ENCODE results near the gene SUN1. TPM values are rescaled to one million over a fixed set of nuclear protein-coding genes. Genes with fewer than 3 reads are reported as not detected.

Gene SUN1
- total RNA-seq, 3 donors from 2014 or later = 153 to 189 (median 160) TPM

GRCh38 chr7:888081-889024 lies 56.1 kb downstream of the SUN1 start:
- Histone ChIP-seq H3K4me1 (peaks cover 0 to 7% of the 10 kb centered on the region in 2 donors), H3K27ac (no peak overlapping the region)

GRCh38 chr7:889025-889390 lies 56.7 kb downstream of the SUN1 start:
- Histone ChIP-seq H3K27me3 (no peaks in the 10 kb centered on the region), H3K9me3 (no peaks in the 10 kb centered on the region), H3K4me1 (peaks cover 0 to 4% of the 10 kb centered on the region in 2 donors), H3K4me3 (no peak overlapping the region), H3K36me3 (peaks cover 4% of the 10 kb centered on the region), H3K27ac (no peak overlapping the region)
- no peak for DNase-seq (ENCODE audit: low spot score in 2 of 2)
- TF ChIP-seq POLR2AphosphoS5 (IDR thresholded peaks at IDR 0.05) (no peak), POLR2A (IDR thresholded peaks at IDR 0.05) (no peak), CTCF (IDR thresholded peaks at IDR 0.05) (no peak)
- intact Hi-C loops (cut with DNase I; ENCODE audit: low total_unique reads) = no loop called here

More at GRCh38 chr7:888081-889024, 56.1 kb downstream of the SUN1 start:
- Histone ChIP-seq H3K9me3 (no peaks in the 10 kb centered on the region), H3K36me3 (peaks cover 4% of the 10 kb centered on the region), H3K4me3 (no peak overlapping the region), H3K27me3 (no peaks in the 10 kb centered on the region)
- intact Hi-C loops (cut with DNase I; ENCODE audit: low total_unique reads) = no loop called here
- no peak for DNase-seq (ENCODE audit: low spot score in 2 of 2)
- no peak for TF ChIP-seq POLR2A (IDR thresholded peaks at IDR 0.05)
- TF ChIP-seq POLR2AphosphoS5 (IDR thresholded peaks at IDR 0.05) = no peak
- TF ChIP-seq CTCF (IDR thresholded peaks at IDR 0.05) = no peak

GRCh38 chr7:889391-889790 lies 57.1 kb downstream of the SUN1 start:
- no peak overlapping the region for H3K4me3 ChIP-seq
- no peak for TF ChIP-seq CTCF (IDR thresholded peaks at IDR 0.05)

GRCh38 chr7:890868-891267 lies 58.6 kb downstream of the SUN1 start:
- Histone ChIP-seq H3K27ac (no peak overlapping the region), H3K4me1 (no peaks in the 10 kb centered on the region), H3K4me3 (no peak overlapping the region), H3K9me3 (no peaks in the 10 kb centered on the region), H3K27me3 (no peaks in the 10 kb centered on the region), H3K36me3 (peaks cover 11% of the 10 kb centered on the region)
- TF ChIP-seq CTCF (IDR thresholded peaks at IDR 0.05) (no peak), POLR2A (IDR thresholded peaks at IDR 0.05) (no peak), POLR2AphosphoS5 (IDR thresholded peaks at IDR 0.05) (no peak)
- DNase-seq (ENCODE audit: low spot score in 2 of 2) = no peak
- intact Hi-C loops (cut with DNase I; ENCODE audit: low total_unique reads) = no loop called here

More at GRCh38 chr7:889391-889790, 57.1 kb downstream of the SUN1 start:
- no peak for DNase-seq (ENCODE audit: low spot score in 2 of 2)
- Histone ChIP-seq H3K27me3 (no peaks in the 10 kb centered on the region), H3K9me3 (no peaks in the 10 kb centered on the region), H3K36me3 (peaks cover 4% of the 10 kb centered on the region), H3K27ac (no peak overlapping the region), H3K4me1 (no peaks in the 10 kb centered on the region)
- intact Hi-C loops (cut with DNase I; ENCODE audit: low total_unique reads) = no loop called here

GRCh38 chr7:891291-891690 lies 59.0 kb downstream of the SUN1 start:
- DNase-seq (ENCODE audit: low spot score in 2 of 2) = no peak
- intact Hi-C loops (cut with DNase I; ENCODE audit: low total_unique reads) = no loop called here
- peaks cover 11% of the 10 kb centered on the region for H3K36me3 ChIP-seq
- no peak for TF ChIP-seq POLR2AphosphoS5 (IDR thresholded peaks at IDR 0.05)
- TF ChIP-seq POLR2A (IDR thresholded peaks at IDR 0.05) = no peak
- no peak for TF ChIP-seq CTCF (IDR thresholded peaks at IDR 0.05)
- no peaks in the 10 kb centered on the region for H3K9me3 ChIP-seq
- no peaks in the 10 kb centered on the region for H3K4me1 ChIP-seq
- no peak overlapping the region for H3K4me3 ChIP-seq
- no peak overlapping the region for H3K27ac ChIP-seq
- H3K27me3 ChIP-seq = no peaks in the 10 kb centered on the region

Measured in breast epithelium (tissue), 4 donors.